ENCODE data around the gene MEIS3. TPM values are rescaled to one million over a fixed set of nuclear protein-coding genes. Genes with fewer than 3 reads are reported as not detected.
"Not testable (repeated sequence)": the region's sequence is repeated elsewhere in the genome, so short reads cannot be mapped to it uniquely, and the experiment has no call there.

The MEIS3 gene
- total and polyA plus RNA-seq, 9 donors, result 7.2 to 30.6 (median 18.6) TPM

DNA sequence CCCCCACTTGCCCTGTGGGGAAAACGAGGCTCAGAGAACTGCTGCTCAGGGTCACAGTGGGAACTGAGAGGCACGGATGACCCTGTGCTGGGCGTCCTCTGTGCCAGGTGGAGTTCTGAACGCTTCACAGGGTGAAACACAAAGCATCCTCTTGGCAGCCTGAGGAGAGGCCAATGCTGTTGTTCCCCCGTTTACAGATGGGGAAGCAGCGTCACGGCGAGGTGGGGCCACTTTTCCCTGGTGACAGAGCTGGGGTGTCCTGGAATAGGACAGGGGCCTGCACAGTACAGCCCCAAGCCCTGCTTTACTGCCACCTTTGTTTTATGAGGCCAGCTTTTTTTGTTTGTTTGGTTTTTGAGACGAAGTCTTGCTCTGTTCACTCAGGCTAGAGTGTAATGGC, 48.1 kb downstream of the MEIS3 start:
- intact Hi-C loops (cut with DNase I), result no loop called here
- H3K27me3 ChIP-seq, result no peaks in the 10 kb centered on the region
- TF ChIP-seq, protein P1, sequence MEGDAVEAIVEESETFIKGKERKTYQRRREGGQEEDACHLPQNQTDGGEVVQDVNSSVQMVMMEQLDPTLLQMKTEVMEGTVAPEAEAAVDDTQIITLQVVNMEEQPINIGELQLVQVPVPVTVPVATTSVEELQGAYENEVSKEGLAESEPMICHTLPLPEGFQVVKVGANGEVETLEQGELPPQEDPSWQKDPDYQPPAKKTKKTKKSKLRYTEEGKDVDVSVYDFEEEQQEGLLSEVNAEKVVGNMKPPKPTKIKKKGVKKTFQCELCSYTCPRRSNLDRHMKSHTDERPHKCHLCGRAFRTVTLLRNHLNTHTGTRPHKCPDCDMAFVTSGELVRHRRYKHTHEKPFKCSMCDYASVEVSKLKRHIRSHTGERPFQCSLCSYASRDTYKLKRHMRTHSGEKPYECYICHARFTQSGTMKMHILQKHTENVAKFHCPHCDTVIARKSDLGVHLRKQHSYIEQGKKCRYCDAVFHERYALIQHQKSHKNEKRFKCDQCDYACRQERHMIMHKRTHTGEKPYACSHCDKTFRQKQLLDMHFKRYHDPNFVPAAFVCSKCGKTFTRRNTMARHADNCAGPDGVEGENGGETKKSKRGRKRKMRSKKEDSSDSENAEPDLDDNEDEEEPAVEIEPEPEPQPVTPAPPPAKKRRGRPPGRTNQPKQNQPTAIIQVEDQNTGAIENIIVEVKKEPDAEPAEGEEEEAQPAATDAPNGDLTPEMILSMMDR (IDR thresholded peaks at IDR 0.05), result no peak
- TF ChIP-seq EP300 (IDR thresholded peaks at IDR 0.05), result no peak
- TF ChIP-seq POLR2A (IDR thresholded peaks at IDR 0.05), result no peak
- H3K4me3 ChIP-seq, result no peak overlapping the region
- peaks cover 7% of the 10 kb centered on the region for H3K36me3 ChIP-seq
- H3K4me1 ChIP-seq (ENCODE audit: insufficient read depth), result no peaks in the 10 kb centered on the region
- 86 to 90% (median 86%) methylated on average over 9 of the region's 9 CpGs for WGBS, 3 donors
- H3K27ac ChIP-seq, result no peak overlapping the region
- DNase-seq, result no peak
- H3K9me3 ChIP-seq, result no peaks in the 10 kb centered on the region

DNA sequence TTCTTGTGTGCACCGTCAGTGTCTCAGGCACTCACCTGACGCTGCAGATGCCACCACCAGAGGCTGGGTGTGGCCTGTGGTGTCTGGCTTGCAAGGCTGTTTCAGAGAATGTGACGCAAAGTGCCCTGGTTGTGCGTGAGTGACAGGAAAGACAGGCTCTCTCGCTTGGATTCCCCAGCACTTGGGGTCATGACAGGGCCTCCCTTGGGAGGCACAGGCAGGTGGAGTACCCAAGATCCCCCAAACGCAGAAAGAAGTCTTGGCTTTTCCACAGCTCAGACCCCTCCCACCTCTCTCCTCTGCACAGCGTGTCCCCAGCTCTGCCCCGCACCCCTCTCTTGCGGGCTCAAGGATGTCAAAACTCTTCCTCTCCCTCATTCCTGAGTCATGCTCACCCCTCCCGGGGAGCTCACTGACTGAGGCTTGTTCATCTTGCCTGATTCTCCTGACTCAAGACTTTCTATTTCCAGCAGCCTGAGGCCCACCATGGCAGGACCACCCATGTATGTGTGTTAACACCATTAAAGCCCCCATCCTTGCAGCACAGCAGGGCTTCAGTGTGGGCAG, 49.2 kb downstream of the MEIS3 start:
- DNase-seq, result no peak
- no peak overlapping the region for H3K4me3 ChIP-seq
- no peaks in the 10 kb centered on the region for H3K36me3 ChIP-seq
- H3K4me1 ChIP-seq (ENCODE audit: insufficient read depth), result no peaks in the 10 kb centered on the region
- H3K9me3 ChIP-seq, result no peaks in the 10 kb centered on the region
- no peaks in the 10 kb centered on the region for H3K27me3 ChIP-seq
- 53 to 56% (median 56%) methylated on average over 10 of the region's 10 CpGs for WGBS, 3 donors
- TF ChIP-seq EP300 (IDR thresholded peaks at IDR 0.05) (no peak), POLR2A (IDR thresholded peaks at IDR 0.05) (no peak)
- TF ChIP-seq, protein P1 (IDR thresholded peaks at IDR 0.05), result no peak
- no peak overlapping the region for H3K27ac ChIP-seq
- intact Hi-C loops (cut with DNase I), result no loop called here

GRCh38 chr19:47365455-47365854, 53.9 kb downstream of the MEIS3 start:
- H3K36me3 ChIP-seq; H3K9me3 ChIP-seq; H3K27me3 ChIP-seq; H3K4me3 ChIP-seq; DNase-seq; intact Hi-C loops (cut with DNase I); H3K27ac ChIP-seq; H3K4me1 ChIP-seq (ENCODE audit: insufficient read depth): not testable (repeated sequence)
- 36 to 76% (median 51%) methylated on average over 10 of the region's 10 CpGs for WGBS, 3 donors

- DNase-seq, result no peak
- no peak overlapping the region for H3K4me3 ChIP-seq
- WGBS, 3 donors, result 79 to 90% (median 80%) methylated on average over 13 of the region's 13 CpGs
- intact Hi-C loops (cut with DNase I), result no loop called here
- H3K9me3 ChIP-seq, result no peaks in the 10 kb centered on the region
- no peak for TF ChIP-seq POLR2A (IDR thresholded peaks at IDR 0.05)
- TF ChIP-seq, protein P1 (IDR thresholded peaks at IDR 0.05), result no peak
- no peak for TF ChIP-seq EP300 (IDR thresholded peaks at IDR 0.05)
- H3K4me1 ChIP-seq (ENCODE audit: insufficient read depth), result no peaks in the 10 kb centered on the region
- no peak overlapping the region for H3K27ac ChIP-seq
- H3K27me3 ChIP-seq, result no peaks in the 10 kb centered on the region
- H3K36me3 ChIP-seq, result no peaks in the 10 kb centered on the region
Observed at GRCh38 chr19:47363758-47364531, 55.4 kb downstream of the MEIS3 start.

DNA sequence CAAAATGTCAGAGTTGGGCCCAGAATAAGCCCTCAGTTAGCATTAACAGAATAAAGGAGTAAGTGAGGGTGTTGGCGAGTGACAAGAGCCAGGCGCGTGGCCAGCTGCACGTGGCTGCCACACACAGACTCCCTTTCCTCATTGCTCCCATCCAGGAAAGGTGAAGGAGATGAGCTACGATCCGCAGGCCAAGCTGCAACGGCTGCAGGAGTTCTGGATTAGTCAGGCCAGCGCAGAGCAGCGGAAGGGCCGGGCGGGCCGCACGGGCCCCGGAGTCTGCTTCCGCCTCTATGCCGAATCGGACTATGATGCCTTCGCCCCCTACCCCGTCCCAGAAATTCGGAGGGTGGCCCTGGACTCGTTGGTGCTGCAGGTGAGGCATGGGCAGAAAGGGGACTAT, 57.0 kb downstream of the MEIS3 start:
- Histone ChIP-seq H3K9me3 (no peaks in the 10 kb centered on the region), H3K27ac (no peak overlapping the region), H3K36me3 (no peaks in the 10 kb centered on the region), H3K4me3 (no peak overlapping the region), H3K27me3 (no peaks in the 10 kb centered on the region), H3K4me1 (ENCODE audit: insufficient read depth) (no peaks in the 10 kb centered on the region)
- WGBS, 3 donors, result 89 to 91% (median 89%) methylated on average over 21 of the region's 21 CpGs
- TF ChIP-seq EP300 (IDR thresholded peaks at IDR 0.05), result no peak
- TF ChIP-seq, protein P1 (IDR thresholded peaks at IDR 0.05), result no peak
- TF ChIP-seq POLR2A (IDR thresholded peaks at IDR 0.05), result no peak
- DNase-seq, result no peak
- intact Hi-C loops (cut with DNase I), result no loop called here

Data from ovary (tissue), 9 donors.